Bronchial epithelial cell (primary cell): Measurements from ENCODE around the gene STK32C. TPM values are rescaled to one million over a fixed set of nuclear protein-coding genes. Genes with fewer than 3 reads are reported as not detected.

Source experiments
- DNase-seq: peaks from one replicate; pipeline ENCODE4 v3.0.0-alpha.2; 2010; ENCODE audit warnings: low read depth
- FAIRE-seq: peaks from 2 replicates; lab custom pipeline; 2011; peaks lifted over from hg19 to GRCh38; lab: Jason Lieb, UNC
- H3K27me3 ChIP-seq: 2 replicates; pipeline ENCODE4 v1.5.1; 2011; ENCODE audit warnings: low read length; ENCODE audit not compliant: control insufficient read depth, insufficient read depth
- H3K36me3 ChIP-seq: 2 replicates; pipeline ENCODE4 v1.5.1; 2011; ENCODE audit warnings: low read length; ENCODE audit not compliant: control insufficient read depth, insufficient read depth
- H3K4me3 ChIP-seq: 2 replicates; pipeline ENCODE4 v1.5.1; 2011; ENCODE audit warnings: mild to moderate bottlenecking, low read depth, low read length, control low read depth
- CTCF ChIP-seq: IDR thresholded peaks from 2 replicates; pipeline ENCODE4 v1.5.1; 2011; ENCODE audit warnings: mild to moderate bottlenecking, moderate library complexity, low read length, control low read depth, inconsistent platforms; ENCODE audit not compliant: insufficient read depth, severe bottlenecking
- total RNA-seq: library from RNA; depleted of rRNA; stranded (reverse); fragments of >200 nt; gene quantifications from 2 replicates; pipeline ENCODE4 v1.2.1, GENCODE V29; 2014

Gene STK32C
- total RNA-seq, 1 donor from 2014 or later, result 9.7 TPM

GRCh38 chr10:132241496-132241895 is 66.3 kb downstream of the STK32C start:
- DNase-seq, result no peak
- no peak for FAIRE-seq

GRCh38 chr10:132241086-132241485 is 66.7 kb downstream of the STK32C start:
- TF ChIP-seq CTCF, result no peak
- H3K27me3 ChIP-seq, result no peaks in the 10 kb centered on the region
- H3K4me3 ChIP-seq, result no peak overlapping the region
- DNase-seq (no peak), FAIRE-seq (no peak)
- no peaks in the 10 kb centered on the region for H3K36me3 ChIP-seq

More at GRCh38 chr10:132241496-132241895, 66.3 kb downstream of the STK32C start:
- no peaks in the 10 kb centered on the region for H3K36me3 ChIP-seq
- TF ChIP-seq CTCF, result no peak
- no peak overlapping the region for H3K4me3 ChIP-seq
- H3K27me3 ChIP-seq, result no peaks in the 10 kb centered on the region

GRCh38 chr10:132240581-132240980 is 67.2 kb downstream of the STK32C start:
- DNase-seq, result no peak
- Histone ChIP-seq H3K36me3 (no peaks in the 10 kb centered on the region), H3K27me3 (no peaks in the 10 kb centered on the region), H3K4me3 (no peak overlapping the region)
- no peak for FAIRE-seq
- TF ChIP-seq CTCF, result no peak

GRCh38 chr10:132240156-132240555 is 67.6 kb downstream of the STK32C start:
- no peak overlapping the region for H3K4me3 ChIP-seq
- no peaks in the 10 kb centered on the region for H3K27me3 ChIP-seq
- FAIRE-seq (no peak), DNase-seq (no peak)
- H3K36me3 ChIP-seq, result no peaks in the 10 kb centered on the region
- TF ChIP-seq CTCF, result no peak

- Histone ChIP-seq H3K4me3 (no peak overlapping the region), H3K36me3 (no peaks in the 10 kb centered on the region), H3K27me3 (no peaks in the 10 kb centered on the region)
- TF ChIP-seq CTCF, result no peak
- FAIRE-seq (no peak), DNase-seq (no peak)
Observed at GRCh38 chr10:132239126-132240031, 68.4 kb downstream of the STK32C start.
